Colonic mucosa (tissue), 4 donors: ENCODE measurements around the gene CYP1B1. TPM values are rescaled to one million over a fixed set of nuclear protein-coding genes. Genes with fewer than 3 reads are reported as not detected.
"Not testable (repeated sequence)": the region's sequence is repeated elsewhere in the genome, so short reads cannot be mapped to it uniquely, and the experiment has no call there.

Experiments used
- DNase-seq: peaks from one replicate; pipeline ENCODE4 v3.0.0-alpha.2; 2020
- H3K27ac ChIP-seq: fragments of 200-600 bp; one replicate; pipeline ENCODE4 v1.8.0; 2021
- H3K27me3 ChIP-seq: fragments of 200-600 bp; one replicate; pipeline ENCODE4 v1.8.0; 2021
- H3K36me3 ChIP-seq: fragments of 200-600 bp; one replicate; pipeline ENCODE4 v1.8.0; 2021
- H3K4me1 ChIP-seq: fragments of 200-600 bp; one replicate; pipeline ENCODE4 v1.8.0; 2021; ENCODE audit warnings: mild to moderate bottlenecking
- H3K4me3 ChIP-seq: fragments of 200-600 bp; one replicate; pipeline ENCODE4 v1.8.0; 2021
- H3K9ac ChIP-seq, 2 donors: one replicate each; pipeline ENCODE4 v1.7.0; 2013; ENCODE audit warnings: control low read depth in 2 of 2, low read depth in 2 of 2, low read length in 2 of 2
- H3K9me3 ChIP-seq: fragments of 200-600 bp; one replicate; pipeline ENCODE4 v1.8.0; 2021
- intact Hi-C: fragments of 100-400 bp; cut with DNase I; formaldehyde crosslinking; loops from one replicate; pipeline ENCODE4 v1.14.1; 2022
- total RNA-seq, 2 donors: library from RNA; stranded (reverse); fragmentation: NEBNext Ultra II Directional in 1 of 2; extraction: Animal tissue kit (Norgen Biotek cat#: 25700) in 1 of 2; gene quantifications; one replicate each; pipeline ENCODE4 v1.2.1, GENCODE V29; 2021
- TF ChIP-seq, protein P1 (sequence below): fragments of 200-600 bp; IDR thresholded peaks from one replicate; pipeline ENCODE4 v1.8.0; 2022; ENCODE audit warnings: antibody characterized with exemption, mild to moderate bottlenecking
- donor health status: healthy.
- donor health status: DM: no; HTN: no; CAD: no.
- donor health status: DM: no; HTN: no; CAD: no.

The CYP1B1 gene
- total RNA-seq, 2 donors from 2014 or later = 1.3 to 3.5 TPM

DNA sequence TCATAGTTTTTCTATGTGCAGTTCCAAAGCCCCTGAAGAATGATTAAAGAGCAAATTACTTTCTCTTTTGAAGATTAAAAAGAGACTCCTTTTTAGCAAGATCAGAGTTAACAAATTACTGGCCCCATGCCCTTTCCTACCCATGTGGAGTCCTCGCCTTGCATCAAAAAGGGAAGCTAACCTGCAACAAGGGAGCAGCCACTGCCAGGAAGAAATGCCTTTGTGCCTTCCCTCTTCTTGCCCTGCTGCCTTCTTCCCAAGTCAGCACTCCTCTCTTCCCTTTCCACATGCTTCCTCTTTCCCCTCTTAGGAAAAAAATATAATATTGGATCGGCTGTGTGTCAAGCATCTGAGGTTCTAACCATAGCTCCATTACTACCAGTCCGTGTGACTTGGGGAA is 37.1 kb upstream of the CYP1B1 start:
- intact Hi-C loops = loop anchor here (10.0 kb wide), 2 partner anchors 128 to 152 kb away; no protein-coding TSS in a partner anchor
- DNase-seq = no peak
- no peaks in the 10 kb centered on the region for H3K27me3 ChIP-seq
- no peak overlapping the region for H3K4me3 ChIP-seq
- H3K9me3 ChIP-seq = no peaks in the 10 kb centered on the region
- no peak overlapping the region for H3K9ac ChIP-seq
- TF ChIP-seq, protein P1, sequence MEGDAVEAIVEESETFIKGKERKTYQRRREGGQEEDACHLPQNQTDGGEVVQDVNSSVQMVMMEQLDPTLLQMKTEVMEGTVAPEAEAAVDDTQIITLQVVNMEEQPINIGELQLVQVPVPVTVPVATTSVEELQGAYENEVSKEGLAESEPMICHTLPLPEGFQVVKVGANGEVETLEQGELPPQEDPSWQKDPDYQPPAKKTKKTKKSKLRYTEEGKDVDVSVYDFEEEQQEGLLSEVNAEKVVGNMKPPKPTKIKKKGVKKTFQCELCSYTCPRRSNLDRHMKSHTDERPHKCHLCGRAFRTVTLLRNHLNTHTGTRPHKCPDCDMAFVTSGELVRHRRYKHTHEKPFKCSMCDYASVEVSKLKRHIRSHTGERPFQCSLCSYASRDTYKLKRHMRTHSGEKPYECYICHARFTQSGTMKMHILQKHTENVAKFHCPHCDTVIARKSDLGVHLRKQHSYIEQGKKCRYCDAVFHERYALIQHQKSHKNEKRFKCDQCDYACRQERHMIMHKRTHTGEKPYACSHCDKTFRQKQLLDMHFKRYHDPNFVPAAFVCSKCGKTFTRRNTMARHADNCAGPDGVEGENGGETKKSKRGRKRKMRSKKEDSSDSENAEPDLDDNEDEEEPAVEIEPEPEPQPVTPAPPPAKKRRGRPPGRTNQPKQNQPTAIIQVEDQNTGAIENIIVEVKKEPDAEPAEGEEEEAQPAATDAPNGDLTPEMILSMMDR = no peak
- no peaks in the 10 kb centered on the region for H3K4me1 ChIP-seq
- no peaks in the 10 kb centered on the region for H3K36me3 ChIP-seq
- H3K27ac ChIP-seq = no peak overlapping the region

DNA sequence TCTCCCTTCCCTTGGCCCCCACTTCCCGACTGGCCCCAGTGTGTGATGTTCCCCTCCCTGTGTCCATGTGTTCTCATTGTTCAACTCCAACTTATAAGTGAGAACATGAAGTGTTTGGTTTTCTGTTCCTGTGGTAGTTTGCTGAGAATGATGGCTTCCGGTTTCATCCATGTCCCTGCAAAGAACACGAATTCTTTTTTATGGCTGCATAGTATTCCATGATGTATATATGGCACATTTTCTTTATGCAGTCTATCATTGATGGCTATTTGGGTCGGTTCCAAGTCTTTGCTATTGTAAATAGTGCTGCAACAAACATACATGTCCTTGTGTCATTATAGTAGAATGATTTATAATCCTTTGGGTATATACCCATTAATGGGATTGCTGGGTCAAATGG is 35.4 kb upstream of the CYP1B1 start:
- not testable (repeated sequence) for H3K4me1 ChIP-seq, H3K4me3 ChIP-seq, H3K27ac ChIP-seq, H3K9me3 ChIP-seq, H3K36me3 ChIP-seq, H3K9ac ChIP-seq, DNase-seq, H3K27me3 ChIP-seq
- intact Hi-C loops = loop anchor here (10.0 kb wide), 2 partner anchors 127 to 153 kb away; no protein-coding TSS in a partner anchor

GRCh38 chr2:38109732-38110181 is 33.8 kb upstream of the CYP1B1 start:
- TF ChIP-seq, protein P1 = no peak
- H3K4me3 ChIP-seq = no peak overlapping the region
- H3K9me3 ChIP-seq = no peaks in the 10 kb centered on the region
- no peak for DNase-seq
- H3K4me1 ChIP-seq = no peaks in the 10 kb centered on the region
- intact Hi-C loops = loop anchor here (10.0 kb wide), 2 partner anchors 125 to 155 kb away; no protein-coding TSS in a partner anchor
- H3K36me3 ChIP-seq = no peaks in the 10 kb centered on the region
- H3K9ac ChIP-seq = no peak overlapping the region
- H3K27me3 ChIP-seq = no peaks in the 10 kb centered on the region
- no peak overlapping the region for H3K27ac ChIP-seq

DNA sequence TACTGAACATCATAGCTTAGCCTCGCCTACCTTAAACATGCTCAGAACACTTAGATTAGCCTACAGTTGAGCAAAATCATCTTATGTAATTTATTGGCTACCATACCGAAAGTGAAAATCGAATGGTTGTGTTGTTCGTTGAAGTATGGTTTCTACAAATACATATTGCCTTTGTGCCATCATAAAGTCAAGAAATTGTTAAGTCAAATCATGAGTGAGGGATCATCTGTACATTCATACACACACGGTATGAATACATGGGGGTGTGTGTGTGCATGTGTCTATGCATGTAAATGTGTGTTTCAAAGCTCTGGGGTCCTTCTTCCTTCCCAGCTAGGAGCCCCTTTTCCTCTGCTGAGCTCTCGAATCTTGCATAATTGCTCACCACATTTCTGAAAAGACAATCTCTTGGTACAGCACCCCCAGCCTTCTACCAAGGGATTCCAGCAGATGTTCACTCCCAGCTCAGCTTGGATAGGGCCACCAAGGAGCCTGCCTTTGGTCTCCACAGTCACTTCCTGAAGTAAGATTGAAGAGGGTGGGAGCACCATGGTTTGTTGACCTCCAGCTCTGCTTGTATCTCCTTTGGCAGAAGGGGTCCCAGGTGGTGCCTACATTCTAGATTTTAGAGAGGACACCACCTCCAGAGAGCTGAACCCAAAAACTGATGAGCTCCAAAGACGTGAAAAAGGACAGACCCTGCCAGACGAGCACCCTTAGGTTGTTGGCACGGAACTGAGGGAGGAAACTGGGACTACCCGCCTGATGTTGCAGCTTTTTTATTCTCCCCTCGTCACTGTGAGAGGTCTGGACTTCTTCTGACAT is 33.2 kb upstream of the CYP1B1 start:
- DNase-seq = no peak
- Histone ChIP-seq H3K27ac (no peak overlapping the region), H3K9ac (no peak overlapping the region), H3K4me3 (no peak overlapping the region), H3K36me3 (no peaks in the 10 kb centered on the region), H3K9me3 (no peaks in the 10 kb centered on the region), H3K27me3 (no peaks in the 10 kb centered on the region), H3K4me1 (no peaks in the 10 kb centered on the region)
- intact Hi-C loops = no loop called here
- TF ChIP-seq, protein P1 = no peak

DNA sequence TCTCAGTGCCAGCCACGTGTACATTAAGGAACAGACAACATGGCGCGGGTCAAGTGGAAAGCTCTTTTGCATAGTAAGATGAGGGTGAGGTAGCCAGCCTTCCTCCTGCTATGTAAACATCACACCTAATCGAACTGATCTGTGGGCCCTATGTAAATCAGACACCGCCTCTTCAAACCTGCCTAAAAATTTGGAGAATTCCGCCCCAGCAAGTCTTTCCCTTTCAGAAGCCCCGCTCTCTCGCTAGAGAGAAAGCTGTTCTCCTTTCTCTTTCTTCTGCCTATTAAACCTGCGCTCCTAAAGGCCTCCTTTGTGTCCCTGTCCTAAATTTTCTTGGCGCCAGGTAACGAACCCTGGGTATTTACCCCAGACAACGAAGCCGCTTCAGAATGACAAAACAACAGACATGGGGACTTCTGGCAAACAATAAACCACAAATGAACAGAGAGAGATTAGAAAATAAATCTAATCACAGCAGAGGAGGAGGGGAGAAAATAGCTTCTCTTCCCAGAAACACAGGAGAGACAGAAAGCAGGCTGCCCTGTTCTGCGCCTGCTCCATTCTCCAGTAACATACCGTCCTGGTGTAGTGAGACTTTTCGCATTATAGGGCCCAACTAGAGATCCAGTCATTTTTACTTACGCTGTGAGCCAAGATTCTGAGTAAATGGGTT is 31.9 kb upstream of the CYP1B1 start:
- Histone ChIP-seq H3K9ac (no peak overlapping the region), H3K9me3 (no peaks in the 10 kb centered on the region), H3K27ac (no peak overlapping the region), H3K36me3 (no peaks in the 10 kb centered on the region), H3K4me3 (no peak overlapping the region), H3K27me3 (no peaks in the 10 kb centered on the region), H3K4me1 (no peaks in the 10 kb centered on the region)
- no peak for DNase-seq
- TF ChIP-seq, protein P1 = no peak
- intact Hi-C loops = no loop called here
